GM12878 (cell line): Measurements from ENCODE around the gene DBNDD2. TPM values are rescaled to one million over a fixed set of nuclear protein-coding genes. Genes with fewer than 3 reads are reported as not detected.

Experiments used
- ATAC-seq: fragments of 200-7000 bp; cut with Tn5 transposase; 3 replicates; pipeline ENCODE4 v1.9.1; 2020; ENCODE audit warnings: mild to moderate bottlenecking, moderate library complexity
- BruUV-seq: library from RNA; stranded (reverse); fragments of 400-500 nt; replicated peaks from 2 replicates; lab custom pipeline; 2021; lab: Mats Ljungman, UMichigan
- CTCF ChIA-PET: fragments of 300-600 bp; sonication (Branson Sonifier 250); formaldehyde crosslinking; extraction: SDS; loops from one replicate; lab custom pipeline; 2021; ENCODE audit warnings: inconsistent platforms; lab: Yijun Ruan, JAX
- POLR2A ChIA-PET: fragments of 350-600 bp; formaldehyde crosslinking; extraction: SDS; loops from one replicate; lab custom pipeline; 2021; ENCODE audit warnings: inconsistent platforms; lab: Charles Lee
- RAD21 ChIA-PET: fragments of 300-600 bp; sonication (Branson Sonifier 250); formaldehyde crosslinking; loops from one replicate; lab custom pipeline; 2023; ENCODE audit warnings: antibody characterized with exemption; ENCODE audit not compliant: unreplicated experiment; lab: Charles Lee
- SMC1A ChIA-PET: fragments of 300-600 bp; sonication (Branson Sonifier 250); formaldehyde crosslinking; loops from one replicate; lab custom pipeline; 2023; ENCODE audit not compliant: unreplicated experiment, uncharacterized antibody; lab: Charles Lee
- DNase-seq: peaks from one replicate; pipeline ENCODE4 v3.0.0-alpha.2; 2011; ENCODE audit warnings: low read depth, low spot score
- FAIRE-seq: peaks from 3 replicates; lab custom pipeline; 2011; peaks lifted over from hg19 to GRCh38; lab: Jason Lieb, UNC
- H2AFZ ChIP-seq: 2 replicates; pipeline ENCODE4 v1.6.0; 2011; ENCODE audit warnings: low read depth, low read length, control low read depth; ENCODE audit not compliant: control insufficient read depth
- H3K27ac ChIP-seq: 2 replicates; pipeline ENCODE4 v1.5.1; 2011; ENCODE audit warnings: control low read depth; ENCODE audit not compliant: control insufficient read depth, insufficient read depth
- H3K27me3 ChIP-seq, 2 experiments: replicated peaks in 1 of 2; 2 replicates each; pipeline versions ENCODE4 v1.6.0 to v1.6.1; 2011; ENCODE audit warnings: low read length in 1 of 2; ENCODE audit not compliant: control insufficient read depth in 2 of 2, insufficient read depth in 2 of 2
- H3K36me3 ChIP-seq, 2 experiments: 2 replicates each; pipeline ENCODE4 v1.5.1; 2011; ENCODE audit warnings: low read length in 1 of 2; ENCODE audit not compliant: control insufficient read depth in 2 of 2, insufficient read depth in 2 of 2
- H3K4me1 ChIP-seq: 2 replicates; pipeline ENCODE4 v1.6.1; 2011; ENCODE audit warnings: mild to moderate bottlenecking, low read length, moderate library complexity, mixed read lengths; ENCODE audit not compliant: control insufficient read depth, insufficient read depth
- H3K4me2 ChIP-seq: 2 replicates; pipeline ENCODE4 v1.6.0; 2011; ENCODE audit warnings: control low read depth; ENCODE audit not compliant: control insufficient read depth, insufficient read depth
- H3K4me3 ChIP-seq: fragments of 200-600 bp; sonication (generic); 2 replicates; pipeline ENCODE4 v1.5.1; 2016
- H3K79me2 ChIP-seq: 2 replicates; pipeline ENCODE4 v1.6.0; 2011; ENCODE audit warnings: low read length; ENCODE audit not compliant: control insufficient read depth, insufficient read depth
- H3K9ac ChIP-seq: 2 replicates; pipeline ENCODE4 v1.8.0; 2011; ENCODE audit warnings: low read length, control low read depth, mixed read lengths; ENCODE audit not compliant: control insufficient read depth, insufficient read depth
- H3K9me3 ChIP-seq: replicated peaks from 3 replicates; pipeline ENCODE4 v1.5.1; 2011; ENCODE audit warnings: mild to moderate bottlenecking, low read length; ENCODE audit not compliant: control insufficient read depth, insufficient read depth
- H4K20me1 ChIP-seq: 2 replicates; pipeline ENCODE4 v1.6.0; 2011; ENCODE audit not compliant: control insufficient read depth, insufficient read depth
- MYB ChIP-seq: fragments of 150-350 bp; IDR thresholded peaks from 2 replicates; pipeline ENCODE4 v1.6.1; 2014; ENCODE audit warnings: mild to moderate bottlenecking, low read depth, low read length, borderline replicate concordance
- WGBS: methylation state at CpG from one replicate; pipeline ENCODE4 v1.1.6; 2016; ENCODE audit warnings: low lambda C conversion rate; ENCODE audit not compliant: insufficient replicate concordance, insufficient coverage; ENCODE audit errors: missing lambda C conversion rate; 5-methylcytosine and 5-hydroxymethylcytosine counted together
- in situ Hi-C: fragments of 300-500 bp; cut with MboI; formaldehyde crosslinking; loops from 9 replicates; pipeline ENCODE4 v1.14.3; 2018; ENCODE audit warnings: mixed read lengths
- intact Hi-C: fragments of 100-400 bp; cut with micrococcal nuclease; formaldehyde crosslinking; loops from one replicate; pipeline ENCODE4 v1.14.2; 2022; ENCODE audit not compliant: unreplicated experiment
- microRNA-seq: library from miRNA; unstranded; fragments of <30 nt; microRNA quantifications from one replicate; pipeline ENCODE4, GENCODE V29; 2018
- polyA plus RNA-seq, 11 experiments: library from polyadenylated mRNA; depleted of rRNA in 4 of 11; unstranded in 6 of 11; stranded (reverse) in 5 of 11; fragments of >200 nt; fragmentation: Nextera tagmentation in 4 of 11; fragmentation: Illumina TruSeq in 1 of 11; extraction: Ambion mirVana in 4 of 11; extraction: Trizol in 1 of 11; gene quantifications; 1 replicate in 1 of 11; 2 replicates in 10 of 11; pipeline versions ENCODE4 v1.2.1 to v1.2.3, GENCODE V29; 2011 to 2016; ENCODE audit warnings: inconsistent platforms in 2 of 11, missing spikeins in 2 of 11, low read depth in 1 of 11
- small RNA-seq: library from RNA; depleted of rRNA; stranded (forward); fragments of <200 nt; gene quantifications from one replicate; pipeline ENCODE3, GENCODE V24; 2014
- total RNA-seq, 4 experiments: library from RNA; depleted of rRNA in 3 of 4; stranded (reverse); fragments of >200 nt in 3 of 4; fragmentation: Illumina TruSeq in 1 of 4; extraction: Trizol in 1 of 4; gene quantifications; 2 replicates each; pipeline versions ENCODE4 v1.2.1 to v1.2.3, GENCODE V29; 2013 to 2021
- TF ChIP-seq, protein P1 (sequence below), 3 experiments: IDR thresholded peaks in 2 of 3; conservative IDR thresholded peaks in 1 of 3; 2 replicates each; pipeline ENCODE4 v1.5.1; 2011; ENCODE audit warnings: low read depth in 3 of 3, low read length in 3 of 3, mild to moderate bottlenecking in 3 of 3, control low read depth in 2 of 3, moderate library complexity in 2 of 3, inconsistent platforms in 1 of 3, mixed read lengths in 1 of 3; ENCODE audit not compliant: control insufficient read depth in 2 of 3, insufficient read depth in 1 of 3; ENCODE audit errors: extremely low read depth in 1 of 3

The DBNDD2 gene
- total and polyA plus RNA-seq, 10 of the 15 experiments (the other 5 are each of a cell fraction or from before 2014, with no cell fraction given) = 0.17 to 5.7 (median 0.49) TPM; not detected in 1

DNA sequence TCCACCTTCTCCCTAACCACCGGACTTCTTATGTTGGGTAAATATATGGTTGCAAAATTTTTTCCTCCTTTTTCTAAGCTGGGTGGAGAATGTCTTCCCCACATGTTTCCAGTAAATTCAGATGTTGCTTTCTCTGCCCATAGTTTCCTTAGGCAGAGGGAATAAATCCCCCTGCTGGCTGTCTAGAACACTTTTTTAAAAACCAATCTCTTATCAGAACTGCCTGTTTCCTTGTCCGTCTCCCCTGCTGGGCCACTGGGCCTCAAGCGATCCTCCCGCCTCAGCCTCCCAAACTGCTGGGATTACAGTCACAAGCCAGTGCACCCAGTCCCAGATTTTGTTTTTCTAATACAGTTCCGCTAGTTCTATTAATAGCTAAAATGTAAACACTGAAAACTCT, 51.5 kb downstream of the DBNDD2 start:
- H3K4me1 ChIP-seq = no peaks in the 10 kb centered on the region
- peaks cover 0 to 5% of the 10 kb centered on the region in 2 experiments; a peak in 3 of 4 replicates for H3K27me3 ChIP-seq
- no peaks in the 10 kb centered on the region for H4K20me1 ChIP-seq
- POLR2A ChIA-PET = no interaction called here
- H3K9me3 ChIP-seq = no peaks in the 10 kb centered on the region
- H3K36me3 ChIP-seq = no peaks in the 10 kb centered on the region
- CTCF ChIA-PET = interaction anchor here (1.0 to 2.7 kb wide), 8 partner anchors 9 to 311 kb away, joined by 3 to 18 read pairs (median 4); partner anchors contain the start of gene SYS1
- intact Hi-C loops (no loop called here), in situ Hi-C loops (loop anchor here (5.0 kb wide), 1 partner anchor 313 kb away; no protein-coding TSS in a partner anchor)
- H3K9ac ChIP-seq = no peak overlapping the region
- H3K27ac ChIP-seq = no peak overlapping the region
- 39% methylated on average over 5 of the region's 5 CpGs for WGBS
- FAIRE-seq (no peak), DNase-seq (no peak), ATAC-seq (no peak)
- H3K79me2 ChIP-seq = no peaks in the 10 kb centered on the region
- no peak overlapping the region for H2AFZ ChIP-seq
- SMC1A ChIA-PET = interaction anchor here (1.2 to 2.5 kb wide), 2 partner anchors 90 to 311 kb away, joined by 5 to 8 read pairs; no protein-coding TSS in a partner anchor
- H3K4me2 ChIP-seq = no peak overlapping the region
- no TSS peak for BruUV-seq
- no peak overlapping the region for H3K4me3 ChIP-seq
- TF ChIP-seq MYB = no peak
- TF ChIP-seq, protein P1, sequence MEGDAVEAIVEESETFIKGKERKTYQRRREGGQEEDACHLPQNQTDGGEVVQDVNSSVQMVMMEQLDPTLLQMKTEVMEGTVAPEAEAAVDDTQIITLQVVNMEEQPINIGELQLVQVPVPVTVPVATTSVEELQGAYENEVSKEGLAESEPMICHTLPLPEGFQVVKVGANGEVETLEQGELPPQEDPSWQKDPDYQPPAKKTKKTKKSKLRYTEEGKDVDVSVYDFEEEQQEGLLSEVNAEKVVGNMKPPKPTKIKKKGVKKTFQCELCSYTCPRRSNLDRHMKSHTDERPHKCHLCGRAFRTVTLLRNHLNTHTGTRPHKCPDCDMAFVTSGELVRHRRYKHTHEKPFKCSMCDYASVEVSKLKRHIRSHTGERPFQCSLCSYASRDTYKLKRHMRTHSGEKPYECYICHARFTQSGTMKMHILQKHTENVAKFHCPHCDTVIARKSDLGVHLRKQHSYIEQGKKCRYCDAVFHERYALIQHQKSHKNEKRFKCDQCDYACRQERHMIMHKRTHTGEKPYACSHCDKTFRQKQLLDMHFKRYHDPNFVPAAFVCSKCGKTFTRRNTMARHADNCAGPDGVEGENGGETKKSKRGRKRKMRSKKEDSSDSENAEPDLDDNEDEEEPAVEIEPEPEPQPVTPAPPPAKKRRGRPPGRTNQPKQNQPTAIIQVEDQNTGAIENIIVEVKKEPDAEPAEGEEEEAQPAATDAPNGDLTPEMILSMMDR (IDR thresholded peaks at IDR 0.05 in 2 of 3, conservative IDR thresholded peaks at IDR 0.05 in 1 of 3; ENCODE audit: control insufficient read depth in 2 of 3, extremely low read depth in 1 of 3, insufficient read depth in 1 of 3, low read depth in 3 of 3, low read length in 3 of 3) = 0 out of 6 replicates have a peak, but pooled peaks of 1 of the 3 experiments have one; percentile 6
- RAD21 ChIA-PET = no interaction called here

Small RNA genes lying within 50 kb of the gene (microRNA-seq; reads per million reads assigned to microRNA genes)
- gene MIR6812 = 0.94 reads per million

Small RNA genes lying within 50 kb of the gene (small RNA-seq; reads per million reads assigned to genes)
- 0.20 reads per million for gene MIR6812

Other genes starting within 250 kb of the DBNDD2 start
Only the 7 nearest of the 17 such genes appear.
- not detected in 2 replicates for gene RBPJL, start 101.4 kb upstream of the DBNDD2 start, total RNA-seq (2014; rRNA removed)
- not detected in 2 replicates for gene RBPJL, start 101.4 kb upstream of the DBNDD2 start, total RNA-seq (2014; rRNA removed; fragmentation: Illumina TruSeq; extraction: Trizol)
- gene RBPJL, start 101.4 kb upstream of the DBNDD2 start, total RNA-seq (2021) = 0.18 TPM in 1 of 2 replicates, not detected in the other
- not detected in 2 replicates for gene RBPJL, start 101.4 kb upstream of the DBNDD2 start, polyA plus RNA-seq (2011; rRNA removed)
- gene RBPJL, start 101.4 kb upstream of the DBNDD2 start, polyA plus RNA-seq (2014; fragmentation: Illumina TruSeq; extraction: Trizol) = not detected in 2 replicates
- not detected for gene RBPJL, start 101.4 kb upstream of the DBNDD2 start, polyA plus RNA-seq (2014; fragmentation: Nextera tagmentation; extraction: Ambion mirVana)
- gene RBPJL, start 101.4 kb upstream of the DBNDD2 start, polyA plus RNA-seq (2014; rRNA removed) = not detected in 2 replicates
- not detected for gene RBPJL, start 101.4 kb upstream of the DBNDD2 start, polyA plus RNA-seq (2016; fragmentation: Nextera tagmentation; extraction: Ambion mirVana)
- gene MATN4, start 100.0 kb upstream of the DBNDD2 start, total RNA-seq (2014; rRNA removed) = not detected in 2 replicates
- gene MATN4, start 100.0 kb upstream of the DBNDD2 start, total RNA-seq (2014; rRNA removed; fragmentation: Illumina TruSeq; extraction: Trizol) = not detected in 2 replicates
- gene MATN4, start 100.0 kb upstream of the DBNDD2 start, total RNA-seq (2021) = not detected in 2 replicates
- gene MATN4, start 100.0 kb upstream of the DBNDD2 start, polyA plus RNA-seq (2011; rRNA removed) = 0.06 and 0.15 TPM in 2 replicates
- not detected in 2 replicates for gene MATN4, start 100.0 kb upstream of the DBNDD2 start, polyA plus RNA-seq (2014; fragmentation: Illumina TruSeq; extraction: Trizol)
- gene MATN4, start 100.0 kb upstream of the DBNDD2 start, polyA plus RNA-seq (2014; fragmentation: Nextera tagmentation; extraction: Ambion mirVana) = not detected
- 0.10 TPM in 1 of 2 replicates, not detected in the other for gene MATN4, start 100.0 kb upstream of the DBNDD2 start, polyA plus RNA-seq (2014; rRNA removed)
- not detected for gene MATN4, start 100.0 kb upstream of the DBNDD2 start, polyA plus RNA-seq (2016; fragmentation: Nextera tagmentation; extraction: Ambion mirVana)
- 1.2 and 1.5 TPM in 2 replicates for gene SDC4, start 59.9 kb upstream of the DBNDD2 start, total RNA-seq (2014; rRNA removed)
- gene SDC4, start 59.9 kb upstream of the DBNDD2 start, total RNA-seq (2014; rRNA removed; fragmentation: Illumina TruSeq; extraction: Trizol) = 1.2 TPM in 2 replicates
- gene SDC4, start 59.9 kb upstream of the DBNDD2 start, total RNA-seq (2021) = 2.3 and 2.6 TPM in 2 replicates
- gene SDC4, start 59.9 kb upstream of the DBNDD2 start, polyA plus RNA-seq (2011; rRNA removed) = 10.3 and 11.3 TPM in 2 replicates
- gene SDC4, start 59.9 kb upstream of the DBNDD2 start, polyA plus RNA-seq (2014; fragmentation: Illumina TruSeq; extraction: Trizol) = 1.8 and 2.2 TPM in 2 replicates
- gene SDC4, start 59.9 kb upstream of the DBNDD2 start, polyA plus RNA-seq (2014; fragmentation: Nextera tagmentation; extraction: Ambion mirVana) = under 1 TPM; 0.52 to 0.66 TPM
- gene SDC4, start 59.9 kb upstream of the DBNDD2 start, polyA plus RNA-seq (2014; rRNA removed) = 1.4 and 1.9 TPM in 2 replicates
- 1 to 10 TPM; 1.4 TPM for gene SDC4, start 59.9 kb upstream of the DBNDD2 start, polyA plus RNA-seq (2016; fragmentation: Nextera tagmentation; extraction: Ambion mirVana)
- 8.9 and 14.5 TPM in 2 replicates for gene SYS1, start 45.1 kb upstream of the DBNDD2 start, total RNA-seq (2014; rRNA removed)
- 5.4 and 6.4 TPM in 2 replicates for gene SYS1, start 45.1 kb upstream of the DBNDD2 start, total RNA-seq (2014; rRNA removed; fragmentation: Illumina TruSeq; extraction: Trizol)
- 9.4 and 9.5 TPM in 2 replicates for gene SYS1, start 45.1 kb upstream of the DBNDD2 start, total RNA-seq (2021)
- gene SYS1, start 45.1 kb upstream of the DBNDD2 start, polyA plus RNA-seq (2011; rRNA removed) = 17.8 and 22.6 TPM in 2 replicates
- gene SYS1, start 45.1 kb upstream of the DBNDD2 start, polyA plus RNA-seq (2014; fragmentation: Illumina TruSeq; extraction: Trizol) = 5.8 and 6.2 TPM in 2 replicates
- 1 to 10 TPM; 5.1 to 7.3 TPM for gene SYS1, start 45.1 kb upstream of the DBNDD2 start, polyA plus RNA-seq (2014; fragmentation: Nextera tagmentation; extraction: Ambion mirVana)
- gene SYS1, start 45.1 kb upstream of the DBNDD2 start, polyA plus RNA-seq (2014; rRNA removed) = 10.8 and 15.8 TPM in 2 replicates
- gene SYS1, start 45.1 kb upstream of the DBNDD2 start, polyA plus RNA-seq (2016; fragmentation: Nextera tagmentation; extraction: Ambion mirVana) = 1 to 10 TPM; 9.1 to 9.8 TPM
- gene TP53TG5, start 30.0 kb upstream of the DBNDD2 start, total RNA-seq (2014; rRNA removed) = not detected in 2 replicates
- gene TP53TG5, start 30.0 kb upstream of the DBNDD2 start, total RNA-seq (2014; rRNA removed; fragmentation: Illumina TruSeq; extraction: Trizol) = not detected in 2 replicates
- gene TP53TG5, start 30.0 kb upstream of the DBNDD2 start, total RNA-seq (2021) = not detected in 2 replicates
- not detected in 2 replicates for gene TP53TG5, start 30.0 kb upstream of the DBNDD2 start, polyA plus RNA-seq (2011; rRNA removed)
- gene TP53TG5, start 30.0 kb upstream of the DBNDD2 start, polyA plus RNA-seq (2014; fragmentation: Illumina TruSeq; extraction: Trizol) = not detected in 2 replicates
- not detected for gene TP53TG5, start 30.0 kb upstream of the DBNDD2 start, polyA plus RNA-seq (2014; fragmentation: Nextera tagmentation; extraction: Ambion mirVana)
- 0.06 TPM in 1 of 2 replicates, not detected in the other for gene TP53TG5, start 30.0 kb upstream of the DBNDD2 start, polyA plus RNA-seq (2014; rRNA removed)
- gene TP53TG5, start 30.0 kb upstream of the DBNDD2 start, polyA plus RNA-seq (2016; fragmentation: Nextera tagmentation; extraction: Ambion mirVana) = under 1 TPM in 1 of 2 experiments, not detected in 1; 0.24 TPM
- 35.7 and 45.0 TPM in 2 replicates for gene PIGT, start 7.9 kb downstream of the DBNDD2 start, total RNA-seq (2014; rRNA removed)
- gene PIGT, start 7.9 kb downstream of the DBNDD2 start, total RNA-seq (2014; rRNA removed; fragmentation: Illumina TruSeq; extraction: Trizol) = 15.5 and 18.6 TPM in 2 replicates
- 39.5 and 45.2 TPM in 2 replicates for gene PIGT, start 7.9 kb downstream of the DBNDD2 start, total RNA-seq (2021)
- 8.0 and 24.1 TPM in 2 replicates for gene PIGT, start 7.9 kb downstream of the DBNDD2 start, polyA plus RNA-seq (2011; rRNA removed)
- 29.4 and 41.9 TPM in 2 replicates for gene PIGT, start 7.9 kb downstream of the DBNDD2 start, polyA plus RNA-seq (2014; fragmentation: Illumina TruSeq; extraction: Trizol)
- 10 to 100 TPM; 19.1 to 27.5 TPM for gene PIGT, start 7.9 kb downstream of the DBNDD2 start, polyA plus RNA-seq (2014; fragmentation: Nextera tagmentation; extraction: Ambion mirVana)
- 28.6 and 33.5 TPM in 2 replicates for gene PIGT, start 7.9 kb downstream of the DBNDD2 start, polyA plus RNA-seq (2014; rRNA removed)
- gene PIGT, start 7.9 kb downstream of the DBNDD2 start, polyA plus RNA-seq (2016; fragmentation: Nextera tagmentation; extraction: Ambion mirVana) = 10 to 100 TPM; 56.5 to 66.0 TPM
- not detected in 2 replicates for gene WFDC2, start 61.5 kb downstream of the DBNDD2 start, total RNA-seq (2014; rRNA removed)
- not detected in 2 replicates for gene WFDC2, start 61.5 kb downstream of the DBNDD2 start, total RNA-seq (2014; rRNA removed; fragmentation: Illumina TruSeq; extraction: Trizol)
- gene WFDC2, start 61.5 kb downstream of the DBNDD2 start, total RNA-seq (2021) = not detected in 2 replicates
- gene WFDC2, start 61.5 kb downstream of the DBNDD2 start, polyA plus RNA-seq (2011; rRNA removed) = not detected in 2 replicates
- gene WFDC2, start 61.5 kb downstream of the DBNDD2 start, polyA plus RNA-seq (2014; fragmentation: Illumina TruSeq; extraction: Trizol) = not detected in 2 replicates
- under 1 TPM in 1 of 2 experiments, not detected in 1; 0.13 TPM for gene WFDC2, start 61.5 kb downstream of the DBNDD2 start, polyA plus RNA-seq (2014; fragmentation: Nextera tagmentation; extraction: Ambion mirVana)
- not detected in 2 replicates for gene WFDC2, start 61.5 kb downstream of the DBNDD2 start, polyA plus RNA-seq (2014; rRNA removed)
- not detected for gene WFDC2, start 61.5 kb downstream of the DBNDD2 start, polyA plus RNA-seq (2016; fragmentation: Nextera tagmentation; extraction: Ambion mirVana)